ENCODE results near the gene SIPA1L2. TPM values are rescaled to one million over a fixed set of nuclear protein-coding genes. Genes with fewer than 3 reads are reported as not detected.
A peak's percentile ranks its signal among the peaks of the same experiment; 100 is the strongest.
"Not testable (repeated sequence)": the region's sequence is repeated elsewhere in the genome, so short reads cannot be mapped to it uniquely, and the experiment has no call there.

The SIPA1L2 gene
- total RNA-seq, 1 donor from 2014 or later: 9.0 TPM

DNA sequence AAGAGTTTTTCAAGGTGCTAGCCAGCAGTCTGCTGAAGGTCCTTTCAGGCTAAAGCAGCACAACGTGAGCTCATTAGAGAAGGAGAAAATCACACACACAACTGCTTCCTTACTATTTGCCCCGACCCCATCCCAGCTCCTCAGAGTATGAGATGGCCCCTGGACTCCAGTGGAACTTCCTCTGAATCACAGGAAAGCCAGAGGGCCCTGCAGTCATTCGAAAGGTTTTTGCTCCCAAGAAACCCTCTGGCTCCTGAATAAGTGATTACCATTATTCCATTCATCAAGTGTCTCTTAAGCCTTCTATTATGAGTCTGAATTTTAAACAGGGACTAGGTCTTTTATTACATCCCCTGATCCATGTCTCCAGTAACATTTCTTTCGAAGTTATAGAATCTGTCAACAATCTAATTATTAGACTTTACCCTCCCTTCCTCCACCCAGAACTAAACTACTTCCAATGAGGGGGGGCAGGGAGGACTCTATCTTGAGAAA is 14.6 kb downstream of the SIPA1L2 start:
- no peak for DNase-seq (ENCODE audit: low spot score)
- H3K36me3 Mint-ChIP-seq (ENCODE audit: low read depth): peaks cover 2% of the 10 kb centered on the region
- H3K27me3 Mint-ChIP-seq (ENCODE audit: low read depth): no peaks in the 10 kb centered on the region
- peaks cover 28% of the 10 kb centered on the region for H3K4me1 Mint-ChIP-seq (ENCODE audit: low read depth)
- H3K27ac Mint-ChIP-seq (ENCODE audit: unreplicated experiment): no peak overlapping the region
- TF ChIP-seq, protein P1, sequence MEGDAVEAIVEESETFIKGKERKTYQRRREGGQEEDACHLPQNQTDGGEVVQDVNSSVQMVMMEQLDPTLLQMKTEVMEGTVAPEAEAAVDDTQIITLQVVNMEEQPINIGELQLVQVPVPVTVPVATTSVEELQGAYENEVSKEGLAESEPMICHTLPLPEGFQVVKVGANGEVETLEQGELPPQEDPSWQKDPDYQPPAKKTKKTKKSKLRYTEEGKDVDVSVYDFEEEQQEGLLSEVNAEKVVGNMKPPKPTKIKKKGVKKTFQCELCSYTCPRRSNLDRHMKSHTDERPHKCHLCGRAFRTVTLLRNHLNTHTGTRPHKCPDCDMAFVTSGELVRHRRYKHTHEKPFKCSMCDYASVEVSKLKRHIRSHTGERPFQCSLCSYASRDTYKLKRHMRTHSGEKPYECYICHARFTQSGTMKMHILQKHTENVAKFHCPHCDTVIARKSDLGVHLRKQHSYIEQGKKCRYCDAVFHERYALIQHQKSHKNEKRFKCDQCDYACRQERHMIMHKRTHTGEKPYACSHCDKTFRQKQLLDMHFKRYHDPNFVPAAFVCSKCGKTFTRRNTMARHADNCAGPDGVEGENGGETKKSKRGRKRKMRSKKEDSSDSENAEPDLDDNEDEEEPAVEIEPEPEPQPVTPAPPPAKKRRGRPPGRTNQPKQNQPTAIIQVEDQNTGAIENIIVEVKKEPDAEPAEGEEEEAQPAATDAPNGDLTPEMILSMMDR (IDR thresholded peaks at IDR 0.05): no peak
- no peaks in the 10 kb centered on the region for H3K9me3 Mint-ChIP-seq (ENCODE audit: low read depth)
- H3K4me3 Mint-ChIP-seq (ENCODE audit: unreplicated experiment): no peak overlapping the region

DNA sequence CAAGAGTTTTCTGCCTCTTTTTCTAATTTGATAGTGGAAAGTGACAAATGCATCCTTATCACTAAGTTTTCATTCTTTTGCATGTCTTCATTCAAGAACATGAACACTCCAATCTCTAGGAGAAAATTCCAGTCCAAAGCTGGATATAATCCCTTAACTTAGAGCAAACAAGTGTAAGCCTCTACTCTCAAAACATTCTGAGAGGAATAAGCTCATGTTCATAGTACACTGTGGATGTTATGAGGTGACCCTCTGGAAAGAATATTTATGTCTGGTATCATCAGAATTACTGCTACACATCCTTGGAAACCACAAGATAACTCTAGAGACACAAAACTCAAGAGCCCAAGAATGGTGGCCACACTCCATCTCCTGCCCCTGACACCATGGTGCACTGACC is 15.1 kb downstream of the SIPA1L2 start:
- Mint-ChIP-seq H3K36me3 (ENCODE audit: low read depth) (peaks cover 2% of the 10 kb centered on the region), H3K4me1 (ENCODE audit: low read depth) (peaks cover 23% of the 10 kb centered on the region), H3K27me3 (ENCODE audit: low read depth) (no peaks in the 10 kb centered on the region), H3K9me3 (ENCODE audit: low read depth) (no peaks in the 10 kb centered on the region), H3K27ac (ENCODE audit: unreplicated experiment) (no peak overlapping the region), H3K4me3 (ENCODE audit: unreplicated experiment) (no peak overlapping the region)
- no peak for DNase-seq (ENCODE audit: low spot score)
- TF ChIP-seq, protein P1 (IDR thresholded peaks at IDR 0.05): no peak

DNA sequence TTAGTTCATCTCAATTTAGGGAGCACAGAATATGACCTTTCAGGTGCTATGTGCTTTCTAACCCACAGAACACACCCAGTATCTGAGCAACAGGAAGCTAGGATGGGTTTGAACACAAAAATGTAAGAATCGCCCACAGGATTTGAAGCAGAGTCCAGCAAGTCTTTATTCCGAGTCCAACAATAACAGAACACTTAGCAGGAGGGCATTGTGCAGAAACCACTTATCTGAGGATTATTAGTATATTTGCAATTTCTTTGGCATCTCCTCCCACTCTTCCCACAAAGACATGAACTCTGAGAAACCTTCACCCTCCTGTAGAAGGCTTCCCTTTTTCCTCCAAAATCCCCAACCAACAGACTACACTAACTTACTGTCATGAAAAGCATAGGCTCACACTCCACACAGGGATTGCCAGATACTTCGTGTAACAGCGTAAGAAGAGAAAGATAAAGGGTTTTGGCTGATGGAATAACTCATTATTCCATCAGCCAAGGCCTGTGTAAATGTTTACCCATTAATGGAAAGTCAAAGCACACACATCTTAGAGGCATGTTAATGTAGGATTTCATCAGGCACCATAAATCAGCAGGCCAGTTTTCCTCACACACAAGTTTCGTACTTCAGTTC is 16.1 kb downstream of the SIPA1L2 start:
- no peak for DNase-seq (ENCODE audit: low spot score)
- H3K4me1 Mint-ChIP-seq (ENCODE audit: low read depth): peaks cover 23% of the 10 kb centered on the region
- TF ChIP-seq, protein P1 (IDR thresholded peaks at IDR 0.05): no peak
- no peak overlapping the region for H3K4me3 Mint-ChIP-seq (ENCODE audit: unreplicated experiment)
- H3K27ac Mint-ChIP-seq (ENCODE audit: unreplicated experiment): peak overlapping the region; percentile 49
- H3K36me3 Mint-ChIP-seq (ENCODE audit: low read depth): peaks cover 2% of the 10 kb centered on the region
- H3K27me3 Mint-ChIP-seq (ENCODE audit: low read depth): no peaks in the 10 kb centered on the region
- no peaks in the 10 kb centered on the region for H3K9me3 Mint-ChIP-seq (ENCODE audit: low read depth)

DNA sequence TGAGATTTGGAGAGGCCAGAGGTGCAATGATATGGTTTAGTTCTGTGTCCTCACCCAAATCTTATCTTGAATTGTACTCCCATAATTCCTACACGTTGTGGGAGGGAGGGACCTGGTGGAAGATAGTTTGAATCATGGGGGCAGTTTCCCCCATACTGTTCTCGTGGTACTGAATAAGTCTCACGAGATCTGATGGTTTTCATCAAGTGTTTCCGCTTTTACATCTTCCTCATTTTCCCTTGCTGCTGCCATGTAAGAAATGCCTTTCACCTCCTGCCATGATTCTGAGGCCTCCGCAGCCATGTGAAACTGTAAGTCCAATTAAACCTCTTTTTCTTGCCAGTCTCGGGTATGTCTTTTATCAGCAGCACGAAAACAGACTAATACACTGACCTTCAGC is 17.1 kb downstream of the SIPA1L2 start:
- H3K4me1 Mint-ChIP-seq (ENCODE audit: low read depth): peaks cover 23% of the 10 kb centered on the region
- H3K4me3 Mint-ChIP-seq (ENCODE audit: unreplicated experiment); H3K36me3 Mint-ChIP-seq (ENCODE audit: low read depth); DNase-seq (ENCODE audit: low spot score); H3K9me3 Mint-ChIP-seq (ENCODE audit: low read depth); H3K27me3 Mint-ChIP-seq (ENCODE audit: low read depth); H3K27ac Mint-ChIP-seq (ENCODE audit: unreplicated experiment): not testable (repeated sequence)

DNA sequence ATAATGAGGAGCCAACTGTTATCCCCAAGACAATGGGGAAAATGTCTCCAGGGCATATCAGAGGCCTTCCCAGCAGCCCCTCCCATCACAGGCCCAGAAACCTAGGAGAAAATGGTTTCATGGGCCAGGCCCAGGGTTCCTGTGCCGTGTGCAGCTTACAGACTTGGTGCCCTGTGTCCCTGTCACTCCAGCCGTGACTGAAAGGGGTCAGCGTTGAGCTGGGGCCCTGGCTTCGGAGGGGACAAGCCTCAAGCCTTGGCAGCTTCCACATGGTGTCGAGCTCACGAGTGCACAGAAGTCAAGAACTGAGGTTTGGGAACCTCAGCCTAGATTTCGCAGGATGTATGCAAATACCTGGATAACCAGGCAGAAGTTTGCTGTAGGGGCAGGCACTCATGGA is 18.1 kb downstream of the SIPA1L2 start:
- peaks cover 23% of the 10 kb centered on the region for H3K4me1 Mint-ChIP-seq (ENCODE audit: low read depth)
- H3K27ac Mint-ChIP-seq (ENCODE audit: unreplicated experiment): no peak overlapping the region

DNA sequence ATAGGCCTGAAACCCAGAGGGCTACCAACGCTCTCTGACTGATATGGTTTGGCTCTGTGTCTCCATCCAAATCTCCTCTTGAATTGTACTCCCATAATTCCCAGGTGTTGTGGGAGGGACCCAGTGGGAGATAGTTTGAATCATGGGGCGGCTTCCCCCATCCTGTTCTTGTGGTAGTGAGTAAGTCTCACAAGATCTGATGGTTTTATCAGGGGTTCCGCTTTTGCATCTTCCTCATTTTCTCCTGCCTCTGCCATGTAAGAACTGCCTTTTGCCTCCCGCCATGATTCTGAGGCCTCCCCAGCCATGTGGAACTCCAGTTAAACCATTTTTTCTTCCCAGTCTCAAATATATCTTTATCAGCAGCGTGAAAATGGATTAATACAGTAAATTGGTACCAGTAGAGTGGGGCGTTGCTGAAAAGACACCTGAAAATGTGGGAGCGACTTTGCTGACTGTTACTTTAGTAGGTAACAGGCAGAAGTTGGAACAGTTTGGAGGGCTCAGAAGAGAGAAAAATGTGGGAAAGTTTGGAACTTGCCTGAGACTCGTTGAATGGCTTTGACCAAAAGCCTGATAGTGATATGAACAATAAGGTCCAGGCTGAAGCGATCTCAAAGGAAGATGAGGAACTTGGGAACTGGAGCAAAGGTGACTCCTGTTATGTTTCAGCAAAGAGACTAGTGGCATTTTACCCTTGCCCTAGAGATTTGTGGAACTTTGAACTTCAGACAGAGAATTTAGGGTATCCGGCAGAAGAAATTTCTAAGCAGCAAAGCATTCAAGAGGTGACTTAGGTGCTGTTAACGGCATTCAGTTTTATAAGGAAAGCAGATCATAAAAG is 18.8 kb downstream of the SIPA1L2 start:
- H3K4me1 Mint-ChIP-seq (ENCODE audit: low read depth): peaks cover 23% of the 10 kb centered on the region
- not testable (repeated sequence) for H3K9me3 Mint-ChIP-seq (ENCODE audit: low read depth); H3K27ac Mint-ChIP-seq (ENCODE audit: unreplicated experiment); H3K27me3 Mint-ChIP-seq (ENCODE audit: low read depth); H3K4me3 Mint-ChIP-seq (ENCODE audit: unreplicated experiment); H3K36me3 Mint-ChIP-seq (ENCODE audit: low read depth); DNase-seq (ENCODE audit: low spot score)

More for the DNA sequence above, 18.1 kb downstream of the SIPA1L2 start:
- no peak for DNase-seq (ENCODE audit: low spot score)
- TF ChIP-seq, protein P1 (IDR thresholded peaks at IDR 0.05): peak; percentile 13
- H3K4me3 Mint-ChIP-seq (ENCODE audit: unreplicated experiment): no peak overlapping the region
- no peaks in the 10 kb centered on the region for H3K9me3 Mint-ChIP-seq (ENCODE audit: low read depth)
- no peaks in the 10 kb centered on the region for H3K27me3 Mint-ChIP-seq (ENCODE audit: low read depth)
- peaks cover 2% of the 10 kb centered on the region for H3K36me3 Mint-ChIP-seq (ENCODE audit: low read depth)

All from chondrocyte (in vitro differentiated cells).